HG03439 (cell line): ENCODE data around the gene CLBA1.
"Not testable (repeated sequence)": the region's sequence is repeated elsewhere in the genome, so short reads cannot be mapped to it uniquely, and the experiment has no call there.

Experiments used
- ATAC-seq: cut with Tn5 transposase; IDR thresholded peaks from one replicate; pipeline ENCODE4 v1.9.1; 2021; ENCODE audit warnings: mild to moderate bottlenecking, moderate library complexity; ENCODE audit not compliant: unreplicated experiment

The CLBA1 gene

DNA sequence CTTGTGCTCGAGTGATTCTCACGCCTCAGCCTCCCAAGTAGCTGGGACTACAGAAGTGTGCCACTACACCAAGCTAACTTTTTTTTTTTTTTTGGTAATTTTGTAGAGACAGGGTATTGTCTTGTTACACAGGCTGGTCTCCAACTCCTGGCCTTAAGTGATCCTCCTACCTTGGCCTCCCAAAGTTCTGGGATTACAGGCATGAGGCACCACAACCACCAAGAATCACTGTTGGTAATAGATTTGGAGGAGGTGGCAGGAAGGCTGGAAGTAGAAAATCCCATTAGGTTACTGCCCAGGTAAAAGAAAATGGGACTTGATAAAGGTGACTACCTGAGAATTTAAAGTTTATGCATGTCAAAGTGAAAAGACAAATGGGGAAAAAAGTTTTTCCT lies 36.7 kb downstream of the CLBA1 start:
- no peak for ATAC-seq

DNA sequence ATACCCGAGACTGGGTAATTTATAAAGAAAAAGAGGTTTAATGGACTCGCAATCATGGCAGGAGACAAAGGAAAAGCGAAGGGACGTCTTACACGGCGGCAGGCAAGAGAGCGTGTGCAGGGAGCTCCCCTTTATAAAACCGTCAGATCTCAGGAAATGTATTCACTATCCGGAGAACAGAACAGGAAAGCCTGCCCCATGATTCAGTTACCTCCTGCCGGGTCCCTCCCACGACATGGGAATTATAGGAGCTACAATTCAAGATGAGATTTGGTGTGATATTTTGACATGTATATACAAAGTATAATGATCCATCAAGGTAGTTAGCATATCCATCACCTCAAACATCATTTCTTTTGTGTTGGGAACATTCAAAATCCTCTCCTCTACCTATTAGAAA lies 37.6 kb downstream of the CLBA1 start:
- no peak for ATAC-seq

DNA sequence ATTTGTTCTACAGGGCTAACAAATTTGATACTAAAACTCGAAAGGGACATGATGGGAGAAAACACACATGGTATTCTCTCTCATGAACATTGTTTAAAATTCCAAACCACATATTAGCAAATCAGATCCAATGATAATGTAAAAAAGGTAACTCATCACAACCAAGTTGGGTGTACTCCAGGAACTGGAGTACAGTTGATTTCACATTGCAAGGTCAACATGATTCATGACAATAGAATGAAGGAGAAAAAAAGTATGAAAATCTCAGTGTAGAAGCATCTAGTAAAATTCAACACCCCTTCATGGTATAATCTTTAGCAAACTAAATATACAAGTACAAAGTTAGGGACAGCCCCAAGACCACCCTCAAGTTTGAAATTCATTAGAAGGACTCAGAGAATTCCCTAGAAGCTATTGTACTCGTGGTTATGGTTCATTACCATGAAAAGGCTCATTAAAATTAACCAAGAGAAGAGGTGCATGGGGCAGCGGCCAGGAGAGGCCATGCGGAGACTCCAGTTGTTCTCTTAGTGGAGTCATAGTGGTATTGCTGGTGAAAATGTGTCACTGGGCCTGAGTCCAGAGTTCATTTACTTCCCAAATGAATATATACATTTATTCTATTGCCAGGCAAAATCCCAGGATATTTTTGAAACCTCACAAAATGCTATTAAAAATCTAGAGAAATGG lies 38.3 kb downstream of the CLBA1 start:
- ATAC-seq = no peak

DNA sequence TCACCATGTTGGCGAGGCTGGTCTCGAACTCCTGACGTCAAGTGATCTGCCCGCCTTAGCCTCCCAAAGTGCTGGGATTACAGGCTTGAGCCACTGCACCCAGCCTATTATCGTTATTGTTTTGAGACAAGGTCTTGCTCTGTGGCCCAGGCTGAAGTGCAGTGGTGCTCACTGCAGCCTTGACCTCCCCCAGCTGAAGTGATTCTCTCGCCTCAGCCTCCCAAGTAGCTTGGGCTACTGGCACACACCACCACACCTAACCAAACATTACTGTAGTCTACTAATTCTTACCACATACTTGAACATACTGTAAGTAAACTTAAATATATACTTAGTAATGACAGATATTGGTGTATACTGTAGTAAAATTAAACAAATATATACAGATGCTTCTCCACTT lies 39.8 kb downstream of the CLBA1 start:
- no peak for ATAC-seq

DNA sequence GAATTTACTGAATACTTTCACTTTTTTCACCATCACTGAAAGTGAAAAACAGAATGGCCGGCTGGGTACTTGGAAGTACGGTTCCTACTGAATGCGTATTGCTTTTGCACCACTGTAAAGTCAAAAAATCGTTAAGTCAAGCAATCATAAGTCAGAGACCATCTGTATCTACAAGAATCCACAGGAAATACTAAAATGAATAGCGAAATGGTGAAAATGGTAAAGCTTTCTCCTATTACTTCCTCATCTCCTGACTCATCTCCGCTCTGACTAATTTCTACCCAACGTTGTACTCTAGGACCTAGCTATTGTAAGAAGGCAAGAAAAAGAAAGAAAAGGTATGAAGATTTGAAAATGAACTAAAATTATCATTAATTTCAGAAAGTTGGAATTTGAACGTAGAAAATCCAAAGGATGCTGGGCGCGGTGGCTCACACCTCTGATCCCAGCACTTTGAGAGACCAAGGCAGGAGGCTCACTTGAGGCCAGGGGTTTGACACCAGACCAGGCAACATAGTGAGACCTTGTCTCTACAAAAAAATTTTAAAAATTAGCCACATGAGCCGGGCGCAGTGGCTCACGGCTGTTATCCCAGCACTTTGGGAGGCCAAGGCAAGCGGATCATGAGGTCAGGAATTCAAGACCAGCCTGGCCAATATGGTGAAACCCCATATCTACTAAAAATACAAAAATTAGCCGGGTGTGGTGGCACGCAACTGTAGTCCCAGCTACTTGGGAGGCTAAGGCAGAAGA lies 40.6 kb downstream of the CLBA1 start:
- ATAC-seq = no peak

DNA sequence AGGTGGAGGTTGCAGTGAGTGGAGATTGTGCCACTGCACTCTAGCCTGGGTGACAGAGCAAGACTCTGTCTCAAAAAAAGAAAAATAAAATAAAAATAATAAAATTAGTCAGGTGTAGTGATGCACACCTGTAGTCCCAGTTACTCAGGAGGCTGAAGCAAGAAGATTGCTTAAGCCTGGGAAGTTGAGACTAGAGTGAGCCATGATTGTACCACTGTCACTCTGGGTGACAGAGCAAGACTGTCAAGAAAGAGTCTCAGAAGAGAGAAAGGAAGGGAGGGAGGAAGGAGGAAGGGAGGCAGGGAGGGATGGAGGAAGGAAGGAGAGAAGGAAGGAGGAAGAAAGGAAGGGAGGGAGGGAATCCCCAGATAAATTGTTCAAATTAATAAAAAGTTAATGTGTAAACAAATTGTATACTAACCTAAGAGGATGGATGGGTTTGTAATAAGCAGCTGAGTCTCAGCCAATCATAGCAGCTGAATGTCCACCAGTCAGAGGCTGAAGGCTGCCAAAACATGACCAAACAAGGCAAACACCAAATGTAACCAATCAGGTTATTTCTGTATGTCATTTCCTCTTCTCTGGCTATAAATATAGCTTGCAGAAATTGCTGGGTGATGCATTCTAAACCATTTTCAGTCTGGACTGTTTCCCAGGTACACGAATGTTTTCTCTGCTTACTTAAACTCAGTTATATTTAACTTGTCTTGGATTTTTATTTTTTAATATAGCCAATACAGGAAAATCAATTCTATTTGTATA lies 41.4 kb downstream of the CLBA1 start:
- no peak for ATAC-seq

DNA sequence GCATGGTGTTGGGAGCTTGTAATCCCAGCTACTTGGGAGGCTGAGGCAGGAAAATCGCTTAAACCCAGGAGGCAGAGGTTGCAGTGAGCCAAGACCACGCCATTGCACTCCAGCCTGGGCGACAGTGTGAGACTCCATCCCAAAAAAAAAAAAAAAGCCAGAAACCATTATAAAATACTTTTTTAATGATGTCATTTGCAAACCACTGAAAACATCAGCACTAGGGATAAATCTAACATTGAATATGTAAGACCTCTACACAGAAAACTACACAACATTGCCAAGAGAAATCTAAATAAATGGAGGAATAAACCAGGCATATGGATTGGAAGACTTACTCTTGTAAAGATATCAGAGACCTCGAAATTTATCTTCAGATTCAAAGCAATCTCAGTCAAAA lies 42.1 kb downstream of the CLBA1 start:
- not testable (repeated sequence) for ATAC-seq

DNA sequence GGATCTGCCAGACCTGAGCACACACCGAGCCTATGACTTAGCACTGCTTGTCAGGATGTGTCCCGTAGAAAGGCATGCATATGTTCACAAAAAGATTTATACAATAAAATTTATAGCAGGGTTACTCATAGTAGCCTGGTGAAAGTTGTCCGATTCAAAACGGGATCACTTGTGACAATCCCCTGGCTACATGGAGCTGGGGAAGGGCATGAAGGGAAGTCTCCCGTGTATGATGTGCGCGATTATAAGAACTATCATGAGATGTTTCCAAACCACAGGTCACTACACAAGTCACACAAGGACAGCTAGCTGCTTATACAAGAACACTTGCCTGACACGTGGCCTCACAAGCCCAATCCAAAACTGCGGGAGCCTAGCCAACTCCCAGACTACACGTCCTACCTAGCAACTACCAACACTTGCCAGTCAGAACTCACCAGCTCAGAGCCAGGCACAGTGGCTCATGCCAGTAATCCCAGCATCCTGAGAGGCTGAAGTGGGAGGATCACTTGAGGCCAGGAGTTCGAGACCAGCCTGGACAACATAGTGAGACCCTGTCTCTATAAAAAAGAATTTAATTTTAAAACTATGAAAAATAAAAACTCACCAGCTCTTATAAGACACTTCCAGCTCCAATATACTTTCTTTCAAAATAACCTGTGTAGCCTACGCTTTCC lies 42.8 kb downstream of the CLBA1 start:
- ATAC-seq = no peak

DNA sequence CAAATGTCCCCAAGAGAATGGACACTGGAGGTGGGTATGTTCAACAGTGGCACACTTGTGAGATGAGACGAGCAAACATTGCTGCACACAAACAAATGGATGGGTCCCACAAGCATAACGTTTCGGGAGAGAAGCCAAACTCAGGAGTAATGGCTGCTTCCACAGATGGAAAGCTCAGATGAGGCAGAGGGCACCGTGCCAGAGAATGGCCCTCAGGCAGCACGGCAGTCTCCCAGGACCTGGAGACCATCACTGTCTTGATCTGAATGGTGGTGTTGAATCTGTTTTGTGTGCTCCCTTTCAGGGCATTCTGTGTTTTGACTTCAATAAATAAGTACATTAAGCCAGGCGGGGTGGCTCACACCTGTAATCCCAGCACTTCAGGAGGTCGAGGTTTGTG lies 43.8 kb downstream of the CLBA1 start:
- ATAC-seq = no peak

DNA sequence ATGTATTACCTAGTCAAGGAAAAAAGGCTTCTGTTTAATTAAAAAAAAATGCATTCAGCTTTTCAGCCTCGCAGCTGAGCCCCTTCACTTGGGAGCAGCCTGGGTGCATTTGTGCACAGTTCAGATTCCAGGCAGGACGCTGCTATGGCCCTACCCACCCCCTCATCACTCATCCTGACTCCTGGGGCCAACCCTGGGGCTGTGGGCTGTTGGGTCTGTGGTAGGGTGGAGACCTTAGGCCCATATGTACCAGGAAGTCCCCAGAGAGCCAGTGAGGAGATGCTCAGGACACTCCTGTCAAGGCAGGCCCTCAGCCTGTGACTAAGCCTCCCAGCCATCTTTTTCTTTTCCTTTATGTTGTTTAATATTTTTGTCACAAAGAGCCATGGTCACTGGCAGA lies 44.6 kb downstream of the CLBA1 start:
- ATAC-seq = no peak

DNA sequence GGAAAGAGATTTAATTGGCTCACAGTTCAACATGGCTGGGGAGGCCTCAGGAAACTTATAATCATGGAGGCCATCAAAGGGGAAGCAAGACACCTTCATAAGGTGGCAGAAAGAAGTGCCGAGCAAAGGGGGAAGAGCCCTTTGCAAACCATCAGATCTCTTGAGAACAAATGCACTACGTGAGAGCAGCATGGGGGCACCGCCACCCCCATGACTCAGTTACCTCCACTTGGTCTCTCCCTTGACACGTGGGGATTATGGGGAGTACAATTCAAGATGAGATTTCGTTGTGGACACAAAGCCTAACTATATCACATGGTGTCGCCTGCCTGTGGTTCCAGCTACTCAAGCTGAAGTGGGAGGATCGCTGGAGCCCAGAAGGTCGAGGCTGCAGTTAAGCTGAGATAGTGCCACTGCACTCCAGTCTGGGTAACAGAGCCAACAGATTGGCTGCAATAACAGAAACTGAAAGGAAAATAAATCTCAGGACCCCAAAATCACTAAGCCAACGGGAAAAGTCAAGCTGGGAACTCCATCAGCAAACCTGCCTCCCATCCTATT lies 45.3 kb downstream of the CLBA1 start:
- no peak for ATAC-seq

DNA sequence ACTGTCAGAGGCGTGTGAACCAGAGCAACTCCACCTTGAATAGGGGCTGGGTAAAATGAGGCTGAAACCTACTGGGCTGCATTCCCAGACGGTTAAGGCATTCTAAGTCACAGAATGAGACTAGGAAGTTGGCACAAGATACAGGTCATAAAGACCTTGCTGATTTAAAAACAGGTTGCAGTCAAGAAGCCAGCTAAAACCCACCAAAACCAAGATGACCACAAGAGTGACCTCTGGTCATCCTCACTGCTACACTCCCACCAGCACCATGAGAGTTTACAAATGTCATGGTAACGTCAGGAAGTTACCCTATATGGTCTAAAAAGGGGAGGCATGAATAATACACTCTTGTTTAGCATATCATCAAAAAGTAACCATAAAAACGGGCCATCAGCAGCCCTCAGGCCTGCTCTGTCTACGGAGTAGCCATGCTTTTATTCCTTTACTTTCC lies 46.9 kb downstream of the CLBA1 start:
- not testable (repeated sequence) for ATAC-seq

DNA sequence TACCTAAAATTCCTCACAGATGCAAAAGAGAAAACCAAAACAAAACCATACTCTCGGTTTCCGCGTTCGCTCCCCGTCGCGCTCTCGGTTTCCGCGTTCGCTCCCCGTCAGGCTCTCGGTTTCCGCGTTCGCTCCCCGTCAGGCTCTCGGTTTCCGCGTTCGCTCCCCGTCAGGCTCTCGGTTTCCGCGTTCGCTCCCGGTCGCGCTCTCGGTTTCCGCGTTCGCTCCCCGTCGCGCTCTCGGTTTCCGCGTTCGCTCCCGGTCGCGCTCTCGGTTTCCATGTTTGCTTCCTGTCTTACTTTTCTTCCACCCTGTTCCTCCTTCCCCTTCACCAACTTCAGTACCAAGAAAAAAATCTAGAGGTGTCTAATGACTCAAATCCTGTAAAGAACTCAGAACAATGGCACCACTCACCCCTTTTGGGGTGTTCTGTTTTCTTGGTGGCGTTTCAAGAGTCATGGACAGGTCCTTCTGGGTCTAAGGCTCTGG lies 47.9 kb downstream of the CLBA1 start:
- ATAC-seq = not testable (repeated sequence)

DNA sequence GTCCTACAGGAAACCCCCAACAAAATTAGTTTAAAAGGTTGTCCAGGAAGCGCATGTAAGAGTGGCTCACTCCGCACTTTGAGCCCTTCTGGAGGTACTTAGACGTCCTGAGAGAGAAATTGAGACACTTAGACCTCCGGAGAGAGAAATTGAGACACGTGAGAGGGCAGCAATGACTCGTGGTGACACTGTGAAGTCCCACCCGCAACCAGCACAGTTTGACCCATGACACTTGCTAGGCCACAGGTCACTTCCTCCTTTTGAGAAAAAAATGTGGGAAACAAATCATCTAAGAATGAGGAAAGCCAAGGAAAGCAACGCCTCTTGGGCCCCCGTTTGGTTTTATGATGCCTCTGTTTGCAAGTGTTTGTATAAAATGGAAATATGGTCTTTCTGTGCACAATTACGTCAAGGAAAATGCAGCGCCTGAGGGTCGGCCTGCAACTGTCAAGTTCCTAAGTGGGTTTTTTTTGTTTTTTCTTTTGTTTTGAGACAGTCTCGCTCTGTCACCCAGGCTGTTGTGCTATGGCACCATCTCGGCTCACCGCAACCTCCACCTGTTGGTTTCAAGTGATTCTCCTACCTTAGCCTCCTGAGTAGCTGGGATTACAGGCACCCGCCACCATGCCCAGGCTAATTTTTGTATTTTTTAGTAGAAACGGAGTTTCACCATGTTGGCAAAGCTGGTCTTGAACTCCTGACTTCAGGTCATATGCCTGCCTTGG lies 48.9 kb downstream of the CLBA1 start:
- ATAC-seq = no peak

DNA sequence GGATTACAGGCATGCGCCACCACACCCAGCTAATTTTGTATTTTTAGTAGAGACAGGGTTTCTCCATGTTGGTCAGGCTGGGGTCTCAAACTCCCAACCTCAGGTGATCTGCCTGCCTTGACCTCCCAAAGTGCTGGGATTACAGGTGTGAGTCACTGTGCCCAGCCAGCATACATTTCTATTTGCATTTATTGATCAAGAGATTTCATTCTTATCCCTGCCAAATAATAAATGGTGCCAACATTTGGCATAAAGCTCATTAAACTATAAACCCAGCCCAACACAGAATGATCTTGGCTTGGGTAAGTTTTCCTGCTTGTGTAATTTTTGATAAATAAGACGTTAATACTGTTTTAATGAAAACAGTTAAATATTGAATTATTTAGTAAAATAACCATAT lies 50.0 kb downstream of the CLBA1 start:
- ATAC-seq = not testable (repeated sequence)

DNA sequence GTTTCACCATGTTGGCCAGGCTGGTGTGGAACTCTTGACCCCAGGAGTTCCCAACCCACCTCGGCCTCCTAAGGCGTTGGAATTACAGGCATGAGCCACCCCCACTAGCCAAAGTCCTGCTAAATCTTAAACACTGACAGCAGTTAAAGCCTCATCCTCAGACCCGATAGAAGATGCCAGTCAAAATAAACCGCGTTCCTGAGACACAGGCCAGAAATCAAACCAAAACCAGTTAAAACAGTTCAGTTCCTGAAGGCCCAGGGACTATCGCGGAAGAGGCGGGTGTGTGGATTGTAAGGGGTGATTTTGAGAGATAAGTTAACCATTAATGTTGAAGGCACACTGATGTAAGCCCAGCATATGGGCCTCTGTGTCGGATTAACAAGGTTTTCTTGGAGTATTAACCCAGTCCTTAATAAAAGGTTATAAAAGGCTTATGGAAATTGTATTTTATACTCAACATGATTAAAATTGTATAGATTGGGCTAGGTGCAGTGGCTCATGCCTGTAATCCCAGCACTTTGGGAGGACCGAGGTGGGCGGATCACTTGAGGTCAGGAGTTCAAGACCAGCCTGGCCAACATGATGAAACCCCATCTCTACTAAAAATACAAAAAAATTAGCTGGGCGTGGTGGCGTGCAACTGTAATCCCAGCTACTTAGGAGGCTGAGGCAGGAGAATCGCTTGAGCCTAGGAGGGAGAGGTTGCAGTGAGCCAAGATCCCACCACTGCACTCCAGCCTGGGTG lies 54.0 kb downstream of the CLBA1 start:
- no peak for ATAC-seq

DNA sequence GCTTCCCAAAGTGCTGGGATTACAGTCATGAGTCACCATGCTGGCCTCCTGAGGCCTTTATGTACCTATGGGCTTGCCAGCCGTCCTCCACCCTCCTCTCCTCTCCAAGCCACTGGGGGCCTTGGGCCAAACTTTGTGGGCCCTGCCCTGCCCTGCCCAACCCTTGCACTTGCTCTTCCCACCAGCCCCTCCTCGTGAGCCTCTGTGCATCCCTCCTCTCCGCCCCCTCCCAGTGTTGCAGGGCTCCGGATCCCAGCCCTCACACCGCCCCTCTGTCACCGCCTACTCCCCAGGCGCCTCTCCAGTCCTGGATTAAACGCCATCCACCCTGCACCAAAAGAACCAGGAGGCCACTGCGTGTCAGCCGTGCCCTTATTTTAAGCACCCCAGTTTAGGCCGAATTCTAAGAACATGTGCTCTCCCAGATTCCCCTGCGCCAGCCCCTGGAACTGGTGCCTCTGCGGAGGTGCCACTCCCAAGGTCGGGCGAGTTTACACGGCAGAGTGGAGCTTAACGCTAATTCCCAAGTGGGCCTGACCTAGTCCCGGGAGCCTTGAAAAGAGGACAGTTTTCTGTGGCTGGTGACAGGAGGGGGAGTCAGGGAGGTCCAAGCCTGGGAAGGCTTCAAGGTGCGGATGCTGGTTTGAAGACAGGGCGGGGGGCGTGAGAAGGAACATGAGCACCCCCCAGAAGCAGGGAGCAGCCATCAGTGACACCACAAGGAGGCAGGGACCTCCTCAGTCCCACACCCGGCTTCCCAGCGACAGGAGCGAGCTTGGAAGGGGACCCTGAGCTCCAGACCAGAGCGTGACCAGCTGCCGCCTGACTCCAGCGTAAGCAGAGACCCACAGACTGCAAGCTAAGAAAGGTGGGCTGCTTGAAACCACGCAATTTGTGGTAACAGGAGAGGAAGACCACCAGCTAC lies 56.5 kb downstream of the CLBA1 start:
- no peak for ATAC-seq

DNA sequence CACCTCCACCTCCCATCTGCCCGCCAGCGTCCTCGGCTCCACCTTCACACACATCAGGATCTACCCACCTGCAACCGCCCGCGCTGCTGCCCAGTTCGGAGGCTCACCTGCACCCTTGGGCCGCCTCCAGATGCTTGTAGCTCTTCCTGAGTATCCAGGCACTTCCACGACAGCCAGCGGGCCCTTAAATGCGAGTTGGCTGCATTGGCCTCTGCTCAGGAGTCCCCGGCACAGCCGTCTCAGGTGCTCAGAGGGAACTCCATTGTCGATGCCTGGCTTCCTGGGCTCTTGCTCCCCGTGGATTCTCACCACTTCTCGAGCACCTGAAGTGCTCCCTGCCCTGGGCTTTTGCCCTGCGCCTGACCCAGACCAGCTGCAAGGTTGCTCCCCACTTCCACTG lies 57.2 kb downstream of the CLBA1 start:
- no peak for ATAC-seq
